CD4-positive, alpha-beta T cell (primary cell): ENCODE measurements around the gene GNAO1. TPM values are rescaled to one million over a fixed set of nuclear protein-coding genes. Genes with fewer than 3 reads are reported as not detected.

Source experiments
- ATAC-seq: fragments of 200-7000 bp; cut with Tn5 transposase; one replicate; pipeline ENCODE4 v1.10.0; 2022; ENCODE audit warnings: mild to moderate bottlenecking; ENCODE audit not compliant: poor library complexity
- CTCF ChIA-PET: fragments of 350-600 bp; sonication (Branson Sonifier 250); formaldehyde crosslinking; loops from one replicate; lab custom pipeline; 2021; ENCODE audit warnings: antibody characterized with exemption, inconsistent platforms; lab: Charles Lee
- POLR2A ChIA-PET: fragments of 350-600 bp; sonication (Branson Sonifier 250); formaldehyde crosslinking; loops from one replicate; lab custom pipeline; 2021; ENCODE audit warnings: antibody characterized with exemption, inconsistent platforms; lab: Charles Lee
- DNase-seq, 14 experiments: peaks; one replicate each; pipeline ENCODE4 v3.0.0-alpha.2; 2013 to 2020; ENCODE audit warnings: mixed read lengths in 2 of 14
- H3K27ac ChIP-seq, 2 donors: one replicate each; pipeline versions ENCODE4 v1.5.1 to v1.7.0; 2013; ENCODE audit warnings: low read length in 2 of 2, low read depth in 1 of 2, mild to moderate bottlenecking in 1 of 2
- H3K27me3 ChIP-seq, 2 experiments: 1 replicate in 1 of 2; 2 replicates in 1 of 2; pipeline versions ENCODE4 v1.6.1 to v1.7.0; 2013; ENCODE audit warnings: low read length in 2 of 2, control low read depth in 1 of 2, mild to moderate bottlenecking in 1 of 2, moderate library complexity in 1 of 2; ENCODE audit not compliant: insufficient read depth in 2 of 2, control insufficient read depth in 1 of 2
- H3K36me3 ChIP-seq: one replicate; pipeline ENCODE4 v1.6.1; 2013; ENCODE audit warnings: low read length, control low read depth; ENCODE audit not compliant: insufficient read depth
- H3K4me1 ChIP-seq: one replicate; pipeline ENCODE4 v1.6.1; 2013; ENCODE audit warnings: low read length, control low read depth; ENCODE audit not compliant: insufficient read depth
- H3K4me3 ChIP-seq: one replicate; pipeline ENCODE4 v1.5.1; 2013; ENCODE audit warnings: mild to moderate bottlenecking, low read length, moderate library complexity
- H3K9me3 ChIP-seq, 2 experiments: 1 replicate in 1 of 2; 2 replicates in 1 of 2; pipeline versions ENCODE4 v1.6.1 to v1.7.0; 2013; ENCODE audit warnings: low read length in 2 of 2, mild to moderate bottlenecking in 2 of 2, control low read depth in 1 of 2, moderate library complexity in 1 of 2; ENCODE audit not compliant: control insufficient read depth in 1 of 2, insufficient read depth in 1 of 2
- H3K27ac Mint-ChIP-seq: one replicate; pipeline ENCODE4 v1.8.0; 2020; ENCODE audit warnings: mixed read lengths
- H3K27me3 Mint-ChIP-seq: one replicate; pipeline ENCODE4 v1.8.0; 2021; ENCODE audit warnings: mixed read lengths
- H3K36me3 Mint-ChIP-seq: one replicate; pipeline ENCODE4 v1.8.0; 2021; ENCODE audit warnings: low read depth, mixed read lengths
- H3K4me1 Mint-ChIP-seq: one replicate; pipeline ENCODE4 v1.8.0; 2021; ENCODE audit warnings: low read depth, mixed read lengths
- H3K4me3 Mint-ChIP-seq: one replicate; pipeline ENCODE4 v1.8.0; 2020; ENCODE audit warnings: mild to moderate bottlenecking, mixed read lengths
- H3K9me3 Mint-ChIP-seq: one replicate; pipeline ENCODE4 v1.8.0; 2020; ENCODE audit warnings: mixed read lengths
- intact Hi-C, 2 experiments: fragments of 100-400 bp; cut with DNase I in 1 of 2; cut with micrococcal nuclease in 1 of 2; formaldehyde crosslinking; loops; one replicate each; pipeline versions ENCODE4 v1.15.1 to v1.9.0; 2023 to 2025; cut with DNase I, micrococcal nuclease
- total RNA-seq, 174 experiments: library from RNA in 2 of 174; stranded (reverse) in 2 of 174; gene quantifications; one replicate each; pipeline ENCODE4 v1.2.3 and lab custom pipeline; 2021 to 2026
- TF ChIP-seq, protein P1 (sequence below): fragments of 200-600 bp; IDR thresholded peaks from one replicate; pipeline ENCODE4 v1.8.0; 2022; ENCODE audit warnings: antibody characterized with exemption, mild to moderate bottlenecking

Gene GNAO1
- total RNA-seq, 2 experiments from 2014 or later: 7.3 to 7.9 TPM

DNA sequence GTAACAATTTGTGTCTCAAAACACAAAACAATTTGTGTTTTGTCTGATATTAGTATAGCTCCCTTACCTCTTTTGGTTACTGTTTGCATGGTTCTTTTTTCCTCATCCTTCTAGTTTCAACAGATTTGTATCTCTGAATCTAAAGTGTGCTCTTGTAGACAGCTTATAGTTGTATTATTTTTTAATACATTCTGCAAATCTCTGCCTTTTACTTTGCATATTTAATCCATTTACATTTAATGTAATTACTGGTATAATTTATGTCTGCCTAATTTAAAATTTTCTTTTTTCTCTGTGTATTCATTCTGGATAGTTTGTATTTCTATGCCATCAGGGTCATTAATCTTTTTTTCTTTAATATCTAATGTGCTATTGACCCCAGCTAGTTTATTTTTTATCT, 9.9 kb upstream of the GNAO1 start:
- no peak overlapping the region for H3K27ac Mint-ChIP-seq

GRCh38 chr16:56183266-56183665, 8.0 kb upstream of the GNAO1 start:
- Mint-ChIP-seq H3K36me3 (no peaks in the 10 kb centered on the region), H3K4me3 (no peak overlapping the region), H3K4me1 (no peaks in the 10 kb centered on the region), H3K27me3 (peaks cover 64% of the 10 kb centered on the region), H3K27ac (no peak overlapping the region), H3K9me3 (peaks cover 8% of the 10 kb centered on the region)
- Histone ChIP-seq H3K4me1 (no peaks in the 10 kb centered on the region), H3K27ac (no peak overlapping the region), H3K9me3 (peaks cover 5 to 8% of the 10 kb centered on the region in 2 experiments), H3K4me3 (no peak overlapping the region), H3K27me3 (peaks cover 0 to 4% of the 10 kb centered on the region in 2 experiments), H3K36me3 (no peaks in the 10 kb centered on the region)
- POLR2A ChIA-PET: no interaction called here
- CTCF ChIA-PET: no interaction called here
- TF ChIP-seq, protein P1, sequence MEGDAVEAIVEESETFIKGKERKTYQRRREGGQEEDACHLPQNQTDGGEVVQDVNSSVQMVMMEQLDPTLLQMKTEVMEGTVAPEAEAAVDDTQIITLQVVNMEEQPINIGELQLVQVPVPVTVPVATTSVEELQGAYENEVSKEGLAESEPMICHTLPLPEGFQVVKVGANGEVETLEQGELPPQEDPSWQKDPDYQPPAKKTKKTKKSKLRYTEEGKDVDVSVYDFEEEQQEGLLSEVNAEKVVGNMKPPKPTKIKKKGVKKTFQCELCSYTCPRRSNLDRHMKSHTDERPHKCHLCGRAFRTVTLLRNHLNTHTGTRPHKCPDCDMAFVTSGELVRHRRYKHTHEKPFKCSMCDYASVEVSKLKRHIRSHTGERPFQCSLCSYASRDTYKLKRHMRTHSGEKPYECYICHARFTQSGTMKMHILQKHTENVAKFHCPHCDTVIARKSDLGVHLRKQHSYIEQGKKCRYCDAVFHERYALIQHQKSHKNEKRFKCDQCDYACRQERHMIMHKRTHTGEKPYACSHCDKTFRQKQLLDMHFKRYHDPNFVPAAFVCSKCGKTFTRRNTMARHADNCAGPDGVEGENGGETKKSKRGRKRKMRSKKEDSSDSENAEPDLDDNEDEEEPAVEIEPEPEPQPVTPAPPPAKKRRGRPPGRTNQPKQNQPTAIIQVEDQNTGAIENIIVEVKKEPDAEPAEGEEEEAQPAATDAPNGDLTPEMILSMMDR: no peak
- ATAC-seq (no peak), DNase-seq (no peak)
- intact Hi-C loops: no loop called here

More for the DNA sequence above, 9.9 kb upstream of the GNAO1 start:
- H3K9me3 ChIP-seq: peaks cover 5 to 8% of the 10 kb centered on the region in 2 experiments
- TF ChIP-seq, protein P1: no peak
- intact Hi-C loops: no loop called here
- peaks cover 59% of the 10 kb centered on the region for H3K27me3 Mint-ChIP-seq
- CTCF ChIA-PET: no interaction called here
- H3K27ac ChIP-seq: no peak overlapping the region
- peaks cover 11% of the 10 kb centered on the region for H3K9me3 Mint-ChIP-seq
- no peak for ATAC-seq
- no peaks in the 10 kb centered on the region for H3K36me3 Mint-ChIP-seq
- no peak for DNase-seq
- H3K36me3 ChIP-seq: no peaks in the 10 kb centered on the region
- H3K27me3 ChIP-seq: peaks cover 0 to 7% of the 10 kb centered on the region in 2 experiments
- no peaks in the 10 kb centered on the region for H3K4me1 ChIP-seq
- H3K4me1 Mint-ChIP-seq: no peaks in the 10 kb centered on the region
- H3K4me3 Mint-ChIP-seq: no peak overlapping the region
- H3K4me3 ChIP-seq: no peak overlapping the region
- POLR2A ChIA-PET: no interaction called here

GRCh38 chr16:56190048-56190676, 1.1 kb upstream of the GNAO1 start:
- Histone ChIP-seq H3K27me3 (peaks cover 34 to 49% of the 10 kb centered on the region in 2 experiments), H3K4me3 (peak overlapping the region; percentile 63)
- peak overlapping the region; percentile 47 for H3K27ac Mint-ChIP-seq

More at GRCh38 chr16:56190048-56190676, 1.1 kb upstream of the GNAO1 start:
- H3K27ac ChIP-seq: no peak overlapping the region
- intact Hi-C loops: loop anchor here in 1 of 2 experiments (10.0 kb wide), 1 partner anchor 235 kb away; the partner anchor contains the start of gene AMFR
- H3K36me3 Mint-ChIP-seq: no peaks in the 10 kb centered on the region
- ChIA-PET CTCF (interaction anchor here (1.7 kb wide), 1 partner anchor 13 kb away, joined by 6 read pairs; no protein-coding TSS in a partner anchor), POLR2A (interaction anchor here (0.9 to 1.2 kb wide), 3 partner anchors 72 to 100 kb away, joined by 3 to 4 read pairs (median 4); no protein-coding TSS in a partner anchor)
- H3K4me3 Mint-ChIP-seq: peak overlapping the region; percentile 80
- peaks cover 39% of the 10 kb centered on the region for H3K4me1 ChIP-seq
- TF ChIP-seq, protein P1: no peak
- peaks cover 25% of the 10 kb centered on the region for H3K4me1 Mint-ChIP-seq
- H3K9me3 ChIP-seq: peaks cover 0 to 4% of the 10 kb centered on the region in 2 experiments
- H3K27me3 Mint-ChIP-seq: peaks cover 60% of the 10 kb centered on the region
- no peaks in the 10 kb centered on the region for H3K9me3 Mint-ChIP-seq
- no peak for ATAC-seq
- no peak for DNase-seq
- no peaks in the 10 kb centered on the region for H3K36me3 ChIP-seq
